ENCODE results near the gene THRA.

DNA sequence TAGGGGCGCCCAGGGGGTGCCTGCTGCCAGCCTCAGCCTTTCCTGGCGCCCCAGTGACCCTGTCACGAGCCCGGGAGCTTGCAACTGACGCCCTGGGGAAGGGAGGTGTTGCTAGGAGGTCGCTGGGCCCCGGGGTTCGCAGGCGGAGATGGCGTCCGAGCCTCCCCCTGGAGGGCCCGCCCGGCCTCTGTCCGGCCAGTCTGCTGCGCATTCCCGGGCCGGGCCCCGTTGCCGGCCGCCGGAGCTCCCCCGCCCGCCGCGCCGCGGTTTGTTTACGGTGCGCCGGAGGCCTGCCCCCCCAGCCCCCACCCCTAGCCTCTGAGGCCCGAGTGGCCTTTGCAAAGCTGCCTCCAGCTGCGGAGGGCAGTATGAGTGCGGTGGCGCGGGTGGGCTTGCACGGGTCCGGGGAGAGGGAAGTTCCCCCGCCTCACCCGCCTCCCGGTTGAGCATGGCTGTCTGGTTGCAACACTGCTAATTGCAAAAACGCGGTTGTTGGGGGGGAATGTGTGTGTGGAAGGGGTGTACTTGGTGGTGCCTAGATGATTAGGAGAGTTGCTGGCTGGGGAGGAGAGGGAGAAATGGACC lies 514 bp downstream of the THRA start:
- TF ChIP-seq, protein P1, sequence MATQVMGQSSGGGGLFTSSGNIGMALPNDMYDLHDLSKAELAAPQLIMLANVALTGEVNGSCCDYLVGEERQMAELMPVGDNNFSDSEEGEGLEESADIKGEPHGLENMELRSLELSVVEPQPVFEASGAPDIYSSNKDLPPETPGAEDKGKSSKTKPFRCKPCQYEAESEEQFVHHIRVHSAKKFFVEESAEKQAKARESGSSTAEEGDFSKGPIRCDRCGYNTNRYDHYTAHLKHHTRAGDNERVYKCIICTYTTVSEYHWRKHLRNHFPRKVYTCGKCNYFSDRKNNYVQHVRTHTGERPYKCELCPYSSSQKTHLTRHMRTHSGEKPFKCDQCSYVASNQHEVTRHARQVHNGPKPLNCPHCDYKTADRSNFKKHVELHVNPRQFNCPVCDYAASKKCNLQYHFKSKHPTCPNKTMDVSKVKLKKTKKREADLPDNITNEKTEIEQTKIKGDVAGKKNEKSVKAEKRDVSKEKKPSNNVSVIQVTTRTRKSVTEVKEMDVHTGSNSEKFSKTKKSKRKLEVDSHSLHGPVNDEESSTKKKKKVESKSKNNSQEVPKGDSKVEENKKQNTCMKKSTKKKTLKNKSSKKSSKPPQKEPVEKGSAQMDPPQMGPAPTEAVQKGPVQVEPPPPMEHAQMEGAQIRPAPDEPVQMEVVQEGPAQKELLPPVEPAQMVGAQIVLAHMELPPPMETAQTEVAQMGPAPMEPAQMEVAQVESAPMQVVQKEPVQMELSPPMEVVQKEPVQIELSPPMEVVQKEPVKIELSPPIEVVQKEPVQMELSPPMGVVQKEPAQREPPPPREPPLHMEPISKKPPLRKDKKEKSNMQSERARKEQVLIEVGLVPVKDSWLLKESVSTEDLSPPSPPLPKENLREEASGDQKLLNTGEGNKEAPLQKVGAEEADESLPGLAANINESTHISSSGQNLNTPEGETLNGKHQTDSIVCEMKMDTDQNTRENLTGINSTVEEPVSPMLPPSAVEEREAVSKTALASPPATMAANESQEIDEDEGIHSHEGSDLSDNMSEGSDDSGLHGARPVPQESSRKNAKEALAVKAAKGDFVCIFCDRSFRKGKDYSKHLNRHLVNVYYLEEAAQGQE (IDR thresholded peaks at IDR 0.05; ENCODE audit: insufficient read depth in 1 of 2, low read depth in 2 of 2, low read length in 2 of 2), result no peak
- TF ChIP-seq POLR2AphosphoS5 (IDR thresholded peaks at IDR 0.05; ENCODE audit: low read depth, low read length) (no peak), SIN3A (IDR thresholded peaks at IDR 0.05; ENCODE audit: borderline replicate concordance, insufficient read depth, low read length) (no peak), TAF1 (IDR thresholded peaks at IDR 0.05; ENCODE audit: borderline replicate concordance, insufficient read depth, low read length) (no peak)
